ENCODE measurements around the gene ZHX3.

- no peak for TF ChIP-seq EP300 (IDR thresholded peaks at IDR 0.05)
- TF ChIP-seq POLR2A (IDR thresholded peaks at IDR 0.05), result no peak
Observed at GRCh38 chr20:41273445-41273844, 44.1 kb downstream of the ZHX3 start.
